Neural cell (in vitro differentiated cells): Measurements from ENCODE around the gene ZNF524. TPM values are rescaled to one million over a fixed set of nuclear protein-coding genes. Genes with fewer than 3 reads are reported as not detected.

ENCODE experiments used
- H2AFZ ChIP-seq: fragments of 200-600, 300-800 bp; sonication (generic), shearing (Covaris generic); 2 replicates; pipeline ENCODE4 v1.6.0; 2014; ENCODE audit warnings: low read depth, mild to moderate bottlenecking, antibody characterized with exemption, low read length, moderate library complexity
- H3F3A ChIP-seq: fragments of 200-600 bp; shearing (Covaris generic); 2 replicates; pipeline ENCODE4 v1.6.1; 2016; ENCODE audit warnings: mild to moderate bottlenecking, moderate library complexity, mixed read lengths, antibody characterized with exemption, low read length; ENCODE audit not compliant: insufficient read depth, poor library complexity, severe bottlenecking
- H3K27ac ChIP-seq: fragments of 200-600, 300-800 bp; sonication (generic), shearing (Covaris generic); 2 replicates; pipeline ENCODE4 v1.5.1; 2014; ENCODE audit warnings: mild to moderate bottlenecking, low read length, moderate library complexity
- H3K27me3 ChIP-seq: fragments of 300-800, 200-600 bp; sonication (generic), shearing (Covaris generic); 2 replicates; pipeline ENCODE4 v1.6.0; 2014; ENCODE audit warnings: mild to moderate bottlenecking, low read depth, low read length, moderate library complexity; ENCODE audit not compliant: insufficient read depth
- H3K36me3 ChIP-seq: fragments of 300-800, 200-600 bp; sonication (generic), shearing (Covaris generic); 2 replicates; pipeline ENCODE4 v1.5.1; 2014; ENCODE audit warnings: mild to moderate bottlenecking, antibody characterized with exemption, low read length, moderate library complexity; ENCODE audit not compliant: insufficient read depth
- H3K4me2 ChIP-seq: fragments of 300-800, 200-600 bp; sonication (generic), shearing (Covaris generic); 2 replicates; pipeline ENCODE4 v1.6.0; 2014; ENCODE audit warnings: mild to moderate bottlenecking, low read length
- H3K4me3 ChIP-seq: fragments of 300-800, 200-600 bp; sonication (generic), shearing (Covaris generic); 2 replicates; pipeline ENCODE4 v1.5.1; 2014; ENCODE audit warnings: mild to moderate bottlenecking, low read length, moderate library complexity
- H3K79me2 ChIP-seq: fragments of 200-600 bp; shearing (Covaris generic); replicated peaks from 2 replicates; pipeline ENCODE4 v1.6.0; 2014; ENCODE audit warnings: mild to moderate bottlenecking, low read length, moderate library complexity; ENCODE audit not compliant: insufficient read depth
- H3K9ac ChIP-seq: fragments of 300-800, 200-600 bp; sonication (generic), shearing (Covaris generic); 2 replicates; pipeline ENCODE4 v1.6.1; 2016; ENCODE audit warnings: mild to moderate bottlenecking, low read length, mixed read lengths
- H3K9me2 ChIP-seq: fragments of 200-600 bp; shearing (Covaris generic); 2 replicates; pipeline ENCODE4 v1.6.1; 2016; ENCODE audit warnings: mild to moderate bottlenecking, low read length, mixed read lengths; ENCODE audit not compliant: insufficient read depth
- H3K9me3 ChIP-seq: fragments of 200-600, 300-800 bp; sonication (generic), shearing (Covaris generic); 2 replicates; pipeline ENCODE4 v1.6.1; 2016; ENCODE audit warnings: mild to moderate bottlenecking, mixed run types, low read length, moderate library complexity, mixed read lengths
- H4K20me1 ChIP-seq: fragments of 200-600 bp; shearing (Covaris generic); 2 replicates; pipeline ENCODE4 v1.6.1; 2016; ENCODE audit warnings: mild to moderate bottlenecking, mixed run types; ENCODE audit not compliant: insufficient read depth
- CTCF ChIP-seq: fragments of 450-650 bp; IDR thresholded peaks from 2 replicates; pipeline ENCODE4 v1.5.1; 2014; ENCODE audit warnings: antibody characterized with exemption, mild to moderate bottlenecking, moderate library complexity; ENCODE audit not compliant: poor library complexity, severe bottlenecking
- EP300 ChIP-seq: fragments of 450-650 bp; conservative IDR thresholded peaks from 2 replicates; pipeline ENCODE4 v1.6.1; 2014; ENCODE audit warnings: antibody characterized with exemption, mild to moderate bottlenecking, moderate library complexity; ENCODE audit not compliant: poor library complexity, severe bottlenecking
- MXI1 ChIP-seq: fragments of 450-650 bp; conservative IDR thresholded peaks from 2 replicates; pipeline ENCODE4 v1.6.1; 2014; ENCODE audit warnings: antibody characterized with exemption, mild to moderate bottlenecking; ENCODE audit not compliant: poor library complexity, severe bottlenecking
- RAD21 ChIP-seq: fragments of 450-650 bp; conservative IDR thresholded peaks from 2 replicates; pipeline ENCODE4 v1.6.1; 2014; ENCODE audit warnings: antibody characterized with exemption, mild to moderate bottlenecking, moderate library complexity
- REST ChIP-seq: IDR thresholded peaks from 2 replicates; pipeline ENCODE4 v1.6.1; 2012; ENCODE audit warnings: borderline replicate concordance
- SMC3 ChIP-seq: fragments of 450-650 bp; conservative IDR thresholded peaks from 2 replicates; pipeline ENCODE4 v1.6.1; 2014; ENCODE audit warnings: antibody characterized with exemption, mild to moderate bottlenecking, moderate library complexity; ENCODE audit not compliant: poor library complexity
- TAF1 ChIP-seq: IDR thresholded peaks from 2 replicates; pipeline ENCODE4 v1.6.1; 2012; ENCODE audit warnings: low read depth
- polyA plus RNA-seq: library from polyadenylated mRNA; depleted of rRNA; stranded (reverse); fragments of >200 nt; gene quantifications from 2 replicates; pipeline ENCODE4 v1.2.3, GENCODE V29; 2014

The ZNF524 gene
- polyA plus RNA-seq, 1 donor from 2014 or later, result 3.2 TPM

- TF ChIP-seq EP300, result no peak
- no peak for TF ChIP-seq MXI1
- no peak for TF ChIP-seq CTCF
- no peak for TF ChIP-seq RAD21
- no peaks in the 10 kb centered on the region for H4K20me1 ChIP-seq
- H3K79me2 ChIP-seq, result peaks cover 5% of the 10 kb centered on the region
- H3K36me3 ChIP-seq, result no peaks in the 10 kb centered on the region
- H3K4me3 ChIP-seq, result no peak overlapping the region
- H3K4me2 ChIP-seq, result no peak overlapping the region
- H3K9ac ChIP-seq, result no peak overlapping the region
- H3F3A ChIP-seq, result no peaks in the 10 kb centered on the region
- H3K9me3 ChIP-seq, result no peaks in the 10 kb centered on the region
- H3K27ac ChIP-seq, result no peak overlapping the region
- no peak overlapping the region for H2AFZ ChIP-seq
- no peaks in the 10 kb centered on the region for H3K9me2 ChIP-seq
- no peaks in the 10 kb centered on the region for H3K27me3 ChIP-seq
Observed at GRCh38 chr19:55597501-55597921, 2.6 kb upstream of the ZNF524 start.

- Histone ChIP-seq H3K36me3 (no peaks in the 10 kb centered on the region), H3F3A (no peaks in the 10 kb centered on the region), H3K9me2 (no peaks in the 10 kb centered on the region), H3K9me3 (no peaks in the 10 kb centered on the region), H3K4me2 (no peak overlapping the region), H4K20me1 (no peaks in the 10 kb centered on the region), H3K79me2 (peaks cover 5% of the 10 kb centered on the region), H2AFZ (no peak overlapping the region), H3K4me3 (peak overlapping the region; percentile 75), H3K27me3 (no peaks in the 10 kb centered on the region), H3K9ac (no peak overlapping the region), H3K27ac (no peak overlapping the region)
- no peak for TF ChIP-seq REST
- TF ChIP-seq TAF1, result no peak
- TF ChIP-seq SMC3, result no peak
Observed at GRCh38 chr19:55598034-55598433, 2.1 kb upstream of the ZNF524 start.

GRCh38 chr19:55598719-55599467 lies 1.2 kb upstream of the ZNF524 start:
- peaks cover 5% of the 10 kb centered on the region for H3K79me2 ChIP-seq
- H3K36me3 ChIP-seq, result no peaks in the 10 kb centered on the region
- no peaks in the 10 kb centered on the region for H4K20me1 ChIP-seq
- peak overlapping the region; percentile 75 for H3K4me3 ChIP-seq
- peak; percentile 47 for TF ChIP-seq SMC3
- no peak for TF ChIP-seq REST
- TF ChIP-seq TAF1, result no peak
- TF ChIP-seq MXI1, result peak; percentile 64
- peak; percentile 86 for TF ChIP-seq EP300
- peak overlapping the region; percentile 47 for H2AFZ ChIP-seq
- peak overlapping the region; percentile 91 for H3K9ac ChIP-seq
- H3K9me2 ChIP-seq, result no peaks in the 10 kb centered on the region
- H3F3A ChIP-seq, result no peaks in the 10 kb centered on the region
- H3K9me3 ChIP-seq, result no peaks in the 10 kb centered on the region
- no peak overlapping the region for H3K4me2 ChIP-seq
- no peaks in the 10 kb centered on the region for H3K27me3 ChIP-seq
- peak overlapping the region; percentile 99 for H3K27ac ChIP-seq
